Tibial nerve (tissue), 3 donors: ENCODE results near the gene KCNK10.

Experiments used
- POLR2A ChIP-seq, 2 donors: fragments of 450-650 bp; IDR thresholded peaks; one replicate each; pipeline ENCODE4 v1.6.1; 2017; ENCODE audit warnings: antibody characterized with exemption in 2 of 2, mild to moderate bottlenecking in 2 of 2, moderate library complexity in 2 of 2
- TF ChIP-seq, protein P1 (sequence below), 5 experiments: fragments of 200-600 bp in 3 of 5; fragments of 450-650 bp in 2 of 5; sonication (generic) in 3 of 5; IDR thresholded peaks; one replicate each; pipeline ENCODE4 v1.5.1; 2016 to 2019; ENCODE audit warnings: antibody characterized with exemption in 5 of 5, mild to moderate bottlenecking in 3 of 5, moderate library complexity in 2 of 5

DNA sequence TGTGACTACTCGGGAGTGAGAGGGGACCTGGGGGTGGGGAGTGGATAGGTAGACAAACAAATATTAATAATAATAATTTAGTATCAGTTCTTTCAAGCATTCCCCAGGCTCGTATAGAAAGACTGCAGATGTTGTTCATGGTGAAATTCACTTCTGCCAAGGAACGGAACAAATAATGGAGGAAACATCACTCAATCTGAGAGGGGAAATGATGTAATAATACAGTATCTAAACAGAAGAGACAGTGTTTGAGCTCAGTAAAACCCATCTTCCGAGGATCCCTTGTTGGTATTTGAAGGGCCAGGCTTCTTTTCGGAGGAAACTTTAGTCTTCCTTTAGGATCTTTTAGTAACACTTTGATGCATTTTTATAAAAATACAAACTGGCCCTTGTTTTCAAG lies 114.2 kb downstream of the KCNK10 start:
- TF ChIP-seq, protein P1, sequence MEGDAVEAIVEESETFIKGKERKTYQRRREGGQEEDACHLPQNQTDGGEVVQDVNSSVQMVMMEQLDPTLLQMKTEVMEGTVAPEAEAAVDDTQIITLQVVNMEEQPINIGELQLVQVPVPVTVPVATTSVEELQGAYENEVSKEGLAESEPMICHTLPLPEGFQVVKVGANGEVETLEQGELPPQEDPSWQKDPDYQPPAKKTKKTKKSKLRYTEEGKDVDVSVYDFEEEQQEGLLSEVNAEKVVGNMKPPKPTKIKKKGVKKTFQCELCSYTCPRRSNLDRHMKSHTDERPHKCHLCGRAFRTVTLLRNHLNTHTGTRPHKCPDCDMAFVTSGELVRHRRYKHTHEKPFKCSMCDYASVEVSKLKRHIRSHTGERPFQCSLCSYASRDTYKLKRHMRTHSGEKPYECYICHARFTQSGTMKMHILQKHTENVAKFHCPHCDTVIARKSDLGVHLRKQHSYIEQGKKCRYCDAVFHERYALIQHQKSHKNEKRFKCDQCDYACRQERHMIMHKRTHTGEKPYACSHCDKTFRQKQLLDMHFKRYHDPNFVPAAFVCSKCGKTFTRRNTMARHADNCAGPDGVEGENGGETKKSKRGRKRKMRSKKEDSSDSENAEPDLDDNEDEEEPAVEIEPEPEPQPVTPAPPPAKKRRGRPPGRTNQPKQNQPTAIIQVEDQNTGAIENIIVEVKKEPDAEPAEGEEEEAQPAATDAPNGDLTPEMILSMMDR (IDR thresholded peaks at IDR 0.05), result no peak
- no peak for TF ChIP-seq POLR2A (IDR thresholded peaks at IDR 0.05)
